Activated T-helper 17 cell treated with anti-CD3 and anti-CD28 coated beads, Interleukin-2, amount 50 U/mL, for 72 hours (primary cell): ENCODE data around the gene MX2. TPM values are rescaled to one million over a fixed set of nuclear protein-coding genes. Genes with fewer than 3 reads are reported as not detected.
"Not testable (repeated sequence)": the region's sequence is repeated elsewhere in the genome, so short reads cannot be mapped to it uniquely, and the experiment has no call there.

Experiments
- ATAC-seq: fragments of 150-1000 bp; cut with Tn5 transposase; replicated peaks from 2 replicates; pipeline ENCODE4 v1.10.0; 2021; ENCODE audit warnings: mild to moderate bottlenecking, moderate library complexity
- H3K27ac Mint-ChIP-seq: one replicate; pipeline ENCODE4 v1.8.0; 2022; ENCODE audit warnings: mixed read lengths
- H3K27me3 Mint-ChIP-seq: one replicate; pipeline ENCODE4 v1.8.0; 2022; ENCODE audit warnings: mixed read lengths
- H3K36me3 Mint-ChIP-seq: one replicate; pipeline ENCODE4 v1.8.0; 2022; ENCODE audit warnings: low read depth, mild to moderate bottlenecking, mixed read lengths
- H3K4me1 Mint-ChIP-seq: one replicate; pipeline ENCODE4 v1.8.0; 2022; ENCODE audit warnings: mixed read lengths
- H3K4me3 Mint-ChIP-seq: one replicate; pipeline ENCODE4 v1.8.0; 2022; ENCODE audit warnings: mild to moderate bottlenecking, mixed read lengths
- H3K9me3 Mint-ChIP-seq: one replicate; pipeline ENCODE4 v1.8.0; 2022; ENCODE audit warnings: mixed read lengths
- total RNA-seq, 2 donors: library from RNA; stranded (reverse); gene quantifications; one replicate each; pipeline ENCODE4 v1.2.3, GENCODE V29; 2022

The MX2 gene
- total RNA-seq, 2 donors from 2014 or later, result 13.0 to 59.1 TPM

DNA sequence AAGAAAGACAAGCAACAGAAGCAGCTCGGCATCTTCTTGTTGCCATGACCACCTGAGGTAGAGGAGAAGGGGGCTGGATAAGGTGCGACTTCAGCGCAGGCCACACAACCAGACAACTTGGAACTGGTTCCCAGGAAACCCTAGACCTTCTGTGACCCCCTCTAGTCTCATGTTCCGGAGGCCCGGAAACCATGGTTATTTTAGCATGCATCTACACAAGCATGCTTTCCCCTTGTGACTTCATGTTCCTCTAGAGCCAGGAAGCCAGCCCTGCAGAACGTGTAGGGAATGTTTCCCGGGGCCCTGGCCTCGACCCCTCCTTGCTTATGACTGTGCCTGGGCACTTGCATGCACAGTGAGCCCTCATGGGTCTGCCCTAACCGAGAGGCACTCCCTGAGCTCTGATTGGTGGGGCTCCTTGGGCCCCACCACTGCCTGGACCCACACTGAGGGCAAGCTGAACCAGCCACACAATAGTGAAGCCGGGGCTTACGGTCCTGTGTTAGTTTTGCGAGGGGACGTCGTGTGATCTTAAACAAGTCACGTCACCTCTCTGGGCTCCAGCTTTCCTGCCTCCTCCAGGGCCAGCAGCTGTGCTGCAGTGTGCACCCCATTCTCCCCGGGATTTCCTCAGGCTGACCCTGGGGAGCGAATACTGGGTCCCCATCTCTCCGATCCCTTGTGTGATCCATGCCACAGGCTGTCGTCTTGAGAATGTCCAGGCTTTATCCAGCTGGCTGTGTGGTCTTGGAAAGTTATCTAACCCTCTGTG, 12.0 kb upstream of the MX2 start:
- Mint-ChIP-seq H3K4me1 (no peaks in the 10 kb centered on the region), H3K27me3 (peaks cover 6% of the 10 kb centered on the region), H3K9me3 (no peaks in the 10 kb centered on the region), H3K36me3 (no peaks in the 10 kb centered on the region), H3K27ac (no peak overlapping the region), H3K4me3 (no peak overlapping the region)
- no peak for ATAC-seq

DNA sequence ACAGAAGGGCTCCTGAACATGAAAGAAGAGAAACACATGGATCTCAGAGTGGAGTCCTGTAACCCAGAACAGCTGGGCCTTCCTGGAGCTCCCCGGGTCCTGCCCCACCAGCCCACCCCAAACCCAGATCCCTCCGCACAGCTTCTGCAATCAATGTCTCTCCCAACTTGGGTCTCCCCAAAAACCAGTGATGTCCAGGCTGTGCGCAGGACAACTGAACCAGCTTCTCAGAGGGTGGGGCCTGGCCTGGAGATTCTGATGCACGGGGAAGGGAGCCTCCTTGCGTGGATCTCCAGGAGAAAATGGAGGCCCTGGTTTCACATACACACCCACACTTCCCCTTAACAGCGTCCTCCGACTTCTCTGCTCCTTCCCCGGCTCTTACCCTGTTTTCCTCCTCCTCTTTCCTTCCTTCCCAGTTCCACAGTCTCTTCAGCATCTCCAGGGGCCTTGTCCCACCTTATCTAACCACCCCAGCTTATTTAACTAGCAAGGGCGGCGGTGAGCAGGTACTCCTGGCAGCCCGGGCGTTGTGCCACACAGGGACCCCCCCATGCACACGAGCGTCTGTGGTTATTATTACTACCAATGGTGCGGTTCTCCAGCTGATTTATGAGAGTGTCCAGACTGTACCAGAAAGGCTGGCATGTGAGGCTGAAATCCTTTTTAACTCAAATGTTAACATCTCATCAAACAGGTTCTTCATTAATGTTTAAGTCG, 11.2 kb upstream of the MX2 start:
- ATAC-seq, result no peak
- Mint-ChIP-seq H3K27ac (no peak overlapping the region), H3K36me3 (no peaks in the 10 kb centered on the region), H3K27me3 (peaks cover 6% of the 10 kb centered on the region), H3K4me1 (no peaks in the 10 kb centered on the region), H3K9me3 (no peaks in the 10 kb centered on the region), H3K4me3 (no peak overlapping the region)

DNA sequence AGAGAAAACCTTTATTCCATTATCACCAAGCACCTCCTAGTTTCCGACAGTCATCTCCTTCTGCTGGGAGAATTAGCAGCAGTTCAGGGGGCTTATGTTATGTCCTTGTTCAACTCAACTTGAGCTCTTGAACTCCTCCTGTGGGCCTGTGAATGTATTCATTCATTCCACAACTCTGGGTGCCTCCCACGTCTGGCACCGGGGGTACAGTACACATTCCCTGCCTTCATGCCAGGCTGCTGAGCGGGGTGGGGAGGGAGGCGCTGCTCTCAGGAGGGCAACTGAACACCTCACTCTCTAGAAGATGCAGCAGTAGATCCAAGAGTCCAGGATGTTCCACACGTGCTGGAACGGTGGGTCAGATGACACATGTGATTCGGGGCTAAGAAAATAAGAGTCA, 4.3 kb upstream of the MX2 start:
- ATAC-seq, result no peak
- Mint-ChIP-seq H3K4me3 (no peak overlapping the region), H3K4me1 (peaks cover 10% of the 10 kb centered on the region), H3K36me3 (no peaks in the 10 kb centered on the region), H3K27ac (no peak overlapping the region), H3K27me3 (no peaks in the 10 kb centered on the region), H3K9me3 (no peaks in the 10 kb centered on the region)

DNA sequence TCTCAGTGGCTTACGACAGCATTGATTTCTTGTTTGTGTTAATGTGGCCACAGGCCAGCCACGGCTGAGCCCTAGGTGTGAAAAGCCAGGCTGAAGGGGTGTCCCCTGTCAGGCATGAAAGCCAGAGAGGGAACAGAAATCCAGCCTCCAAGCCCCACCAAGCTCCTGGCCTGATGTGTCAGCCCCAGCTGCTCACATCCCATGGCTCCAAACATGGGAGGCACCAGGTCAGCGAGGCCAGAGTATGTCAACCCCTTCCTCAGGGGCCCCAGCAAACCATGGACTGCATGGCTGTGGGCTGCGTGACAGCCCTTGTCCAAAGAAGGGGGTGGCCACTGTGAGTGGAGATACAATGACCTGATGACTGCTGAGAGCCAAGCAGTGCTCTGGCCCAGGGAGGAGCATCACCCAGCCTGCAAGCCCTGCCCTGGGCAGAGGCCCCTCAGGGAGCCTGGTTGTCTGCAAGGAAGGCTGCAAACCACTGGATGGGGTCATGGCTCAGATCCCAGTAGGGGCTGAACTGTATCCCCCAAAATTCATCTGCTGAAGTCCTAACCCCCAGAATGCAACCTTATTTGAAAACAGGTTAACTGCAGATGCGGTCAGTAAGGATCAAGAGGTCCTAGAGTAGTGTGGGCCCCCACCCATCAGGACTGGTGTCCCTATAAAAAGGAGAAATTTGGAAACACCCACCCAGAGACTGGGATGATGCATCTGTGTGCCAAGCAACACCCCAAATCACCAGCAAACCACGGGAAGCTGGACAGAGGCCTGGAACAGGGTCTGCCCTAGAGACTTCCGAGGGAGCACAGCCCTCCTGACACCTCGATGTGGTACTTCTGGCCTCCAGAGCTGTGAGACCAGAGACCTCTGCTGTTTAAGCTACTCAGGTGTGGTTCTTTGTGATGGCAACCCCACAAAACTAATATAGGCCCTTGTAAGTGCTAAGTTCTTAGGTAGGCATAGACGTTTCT, 3.3 kb upstream of the MX2 start:
- Mint-ChIP-seq H3K27me3 (no peaks in the 10 kb centered on the region), H3K9me3 (no peaks in the 10 kb centered on the region), H3K4me1 (peaks cover 17% of the 10 kb centered on the region), H3K27ac (no peak overlapping the region), H3K4me3 (no peak overlapping the region), H3K36me3 (no peaks in the 10 kb centered on the region)
- no peak for ATAC-seq

DNA sequence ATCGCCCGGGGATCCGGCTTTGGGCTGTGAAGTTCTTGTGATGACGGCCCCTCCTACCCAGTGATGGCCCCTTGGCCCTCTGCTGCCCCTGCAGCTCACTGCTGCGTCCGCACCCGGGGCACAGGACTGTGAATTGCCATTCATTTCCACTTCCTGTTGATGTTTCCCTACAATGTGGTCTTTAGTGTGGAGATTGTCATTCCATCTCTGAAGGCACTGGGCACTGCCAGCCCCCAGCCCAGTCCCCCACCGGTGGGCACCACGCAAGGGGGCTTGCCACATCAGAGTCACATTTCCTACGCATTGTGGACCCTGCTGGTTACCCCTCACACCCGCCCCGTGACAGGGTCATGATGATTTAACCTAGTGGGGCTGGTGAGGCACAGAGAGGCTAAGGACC, 2.5 kb upstream of the MX2 start:
- Mint-ChIP-seq H3K27me3 (no peaks in the 10 kb centered on the region), H3K4me3 (no peak overlapping the region), H3K36me3 (no peaks in the 10 kb centered on the region), H3K4me1 (peaks cover 21% of the 10 kb centered on the region), H3K9me3 (no peaks in the 10 kb centered on the region), H3K27ac (no peak overlapping the region)
- no peak for ATAC-seq

DNA sequence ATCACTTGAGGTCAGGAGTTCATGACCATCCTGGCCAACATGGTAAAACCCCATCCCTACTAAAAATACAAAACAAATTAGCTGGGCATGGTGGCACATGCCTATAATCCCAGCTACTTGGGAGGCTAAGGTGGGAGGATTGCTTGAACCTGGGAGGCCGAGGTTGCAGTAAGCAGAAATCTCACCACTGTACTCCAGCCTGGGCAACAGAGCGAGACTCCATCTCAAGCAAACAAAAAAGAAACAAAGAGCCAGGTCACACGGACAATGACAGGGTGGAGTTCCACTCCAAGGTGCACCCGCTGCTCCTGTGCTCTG, 2.1 kb upstream of the MX2 start:
- not testable (repeated sequence) for ATAC-seq, H3K9me3 Mint-ChIP-seq, H3K4me3 Mint-ChIP-seq, H3K27me3 Mint-ChIP-seq, H3K27ac Mint-ChIP-seq, H3K36me3 Mint-ChIP-seq
- H3K4me1 Mint-ChIP-seq, result peaks cover 21% of the 10 kb centered on the region

DNA sequence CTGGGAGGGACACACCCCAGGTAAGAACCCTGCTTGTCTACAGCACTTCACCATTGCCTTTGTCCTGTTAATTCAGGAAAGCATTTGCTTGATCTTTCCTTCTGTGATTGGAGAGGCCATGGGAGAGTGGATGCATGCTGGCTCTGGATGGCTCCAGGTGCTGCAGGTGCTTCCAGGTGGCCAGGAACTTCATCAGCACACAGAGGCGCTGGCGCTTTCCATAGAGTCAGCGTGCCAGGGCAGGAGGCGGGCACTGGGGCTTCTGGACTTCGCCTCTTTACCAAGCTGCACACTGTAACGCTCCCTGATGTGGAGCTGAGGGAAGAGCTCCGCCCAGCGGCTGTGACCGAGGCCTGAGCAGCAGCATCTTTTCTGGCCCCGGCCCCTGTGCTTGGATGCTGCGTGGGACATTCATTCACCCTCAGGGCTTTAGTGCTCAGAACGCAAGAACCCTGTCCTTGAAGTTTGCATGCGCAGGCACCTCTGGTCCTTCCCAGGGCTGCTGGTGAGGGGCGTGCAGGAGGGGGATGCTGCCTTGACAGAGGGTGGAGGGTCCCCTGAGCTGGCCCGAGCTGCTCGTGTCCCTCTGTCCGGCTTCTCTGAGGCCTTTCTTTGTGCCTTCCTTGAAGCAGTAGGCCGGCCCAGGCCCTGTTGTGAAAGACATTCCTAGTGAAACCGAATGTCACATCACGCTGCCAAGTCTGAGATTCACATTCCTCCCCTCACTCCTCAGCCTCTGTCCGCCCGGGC, 1.6 kb upstream of the MX2 start:
- Mint-ChIP-seq H3K4me3 (no peak overlapping the region), H3K36me3 (no peaks in the 10 kb centered on the region), H3K4me1 (peaks cover 21% of the 10 kb centered on the region), H3K9me3 (no peaks in the 10 kb centered on the region), H3K27ac (peak overlapping the region; percentile 65), H3K27me3 (no peaks in the 10 kb centered on the region)
- ATAC-seq, result no peak

DNA sequence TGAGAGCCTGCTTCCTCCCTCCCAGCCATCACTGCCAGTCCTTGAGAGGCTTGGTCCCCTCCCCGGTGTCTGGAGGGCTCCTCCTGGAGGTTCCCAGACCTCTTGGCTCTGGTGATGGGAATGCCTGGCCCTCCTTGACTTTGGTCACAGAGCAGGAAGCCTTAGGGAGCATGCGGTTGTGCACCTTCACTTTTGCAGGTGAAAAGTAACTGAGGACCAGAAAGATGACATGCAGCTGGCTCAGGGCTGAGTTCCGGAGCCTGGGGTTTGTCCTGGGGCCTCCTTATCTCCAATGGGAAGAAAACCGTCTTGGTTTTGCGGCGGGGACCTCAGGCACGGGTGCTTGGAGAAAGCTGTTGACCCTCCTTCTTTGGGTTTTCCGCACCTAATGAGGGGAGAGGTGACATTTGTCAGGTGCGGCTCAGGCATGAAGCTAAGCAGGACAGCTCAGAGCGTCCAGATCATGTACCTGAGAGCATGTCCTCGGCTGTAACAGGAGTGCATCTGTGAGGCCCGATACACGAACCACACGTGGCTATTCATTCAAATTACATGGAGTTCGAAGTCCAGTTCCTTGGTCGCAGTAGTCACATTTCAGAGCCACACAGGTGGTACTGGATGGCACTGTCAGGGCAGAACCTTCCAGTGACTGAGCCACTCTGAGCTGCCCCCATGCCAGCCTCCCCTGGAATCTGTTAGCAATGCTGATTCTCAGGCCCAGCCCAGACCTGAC, 608 bp upstream of the MX2 start:
- Mint-ChIP-seq H3K4me1 (peaks cover 21% of the 10 kb centered on the region), H3K4me3 (peak overlapping the region; percentile 86), H3K27ac (peak overlapping the region; percentile 97), H3K9me3 (no peaks in the 10 kb centered on the region), H3K36me3 (no peaks in the 10 kb centered on the region), H3K27me3 (no peaks in the 10 kb centered on the region)
- ATAC-seq, result no peak

DNA sequence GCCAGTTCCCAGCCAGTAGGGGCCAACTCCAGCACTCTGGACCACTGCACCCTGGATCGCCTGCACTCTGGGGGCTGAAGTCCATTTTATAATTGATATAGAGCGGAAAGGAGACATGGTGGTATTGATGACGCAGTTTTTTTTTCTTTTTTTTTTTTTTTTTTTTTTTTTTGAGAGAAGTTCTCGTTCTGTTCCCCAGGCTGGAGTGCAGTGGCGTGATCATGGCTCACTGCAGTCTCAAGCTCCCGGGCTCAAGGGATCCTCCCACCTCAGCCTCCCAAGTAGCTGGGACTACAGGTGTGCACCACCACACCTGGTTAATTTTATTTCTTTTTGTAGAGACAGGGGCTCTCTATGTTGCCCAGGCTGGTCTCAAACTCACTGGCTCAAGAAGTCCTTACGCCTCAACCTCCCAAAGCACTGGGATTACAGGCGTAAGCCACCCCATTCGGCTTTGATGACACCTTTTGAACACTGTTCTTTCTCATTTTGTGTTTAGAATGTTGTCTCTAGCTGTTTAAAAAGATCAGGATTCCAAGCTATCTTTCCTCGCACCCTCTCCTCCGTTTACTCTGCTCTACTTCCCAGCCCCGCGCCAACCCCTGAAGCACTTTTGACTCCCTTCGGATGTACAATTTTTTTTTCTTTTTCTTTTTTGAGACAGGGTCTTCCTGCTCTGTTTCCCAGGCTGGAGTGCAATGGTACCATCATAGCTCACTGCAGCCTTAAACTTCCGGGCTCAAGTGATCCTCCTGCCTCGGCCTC, 960 bp downstream of the MX2 start:
- peak; percentile 3 for ATAC-seq
- no peaks in the 10 kb centered on the region for H3K27me3 Mint-ChIP-seq
- peak overlapping the region; percentile 97 for H3K27ac Mint-ChIP-seq
- H3K4me1 Mint-ChIP-seq, result peaks cover 25% of the 10 kb centered on the region
- peak overlapping the region; percentile 86 for H3K4me3 Mint-ChIP-seq
- H3K9me3 Mint-ChIP-seq, result no peaks in the 10 kb centered on the region
- no peaks in the 10 kb centered on the region for H3K36me3 Mint-ChIP-seq

DNA sequence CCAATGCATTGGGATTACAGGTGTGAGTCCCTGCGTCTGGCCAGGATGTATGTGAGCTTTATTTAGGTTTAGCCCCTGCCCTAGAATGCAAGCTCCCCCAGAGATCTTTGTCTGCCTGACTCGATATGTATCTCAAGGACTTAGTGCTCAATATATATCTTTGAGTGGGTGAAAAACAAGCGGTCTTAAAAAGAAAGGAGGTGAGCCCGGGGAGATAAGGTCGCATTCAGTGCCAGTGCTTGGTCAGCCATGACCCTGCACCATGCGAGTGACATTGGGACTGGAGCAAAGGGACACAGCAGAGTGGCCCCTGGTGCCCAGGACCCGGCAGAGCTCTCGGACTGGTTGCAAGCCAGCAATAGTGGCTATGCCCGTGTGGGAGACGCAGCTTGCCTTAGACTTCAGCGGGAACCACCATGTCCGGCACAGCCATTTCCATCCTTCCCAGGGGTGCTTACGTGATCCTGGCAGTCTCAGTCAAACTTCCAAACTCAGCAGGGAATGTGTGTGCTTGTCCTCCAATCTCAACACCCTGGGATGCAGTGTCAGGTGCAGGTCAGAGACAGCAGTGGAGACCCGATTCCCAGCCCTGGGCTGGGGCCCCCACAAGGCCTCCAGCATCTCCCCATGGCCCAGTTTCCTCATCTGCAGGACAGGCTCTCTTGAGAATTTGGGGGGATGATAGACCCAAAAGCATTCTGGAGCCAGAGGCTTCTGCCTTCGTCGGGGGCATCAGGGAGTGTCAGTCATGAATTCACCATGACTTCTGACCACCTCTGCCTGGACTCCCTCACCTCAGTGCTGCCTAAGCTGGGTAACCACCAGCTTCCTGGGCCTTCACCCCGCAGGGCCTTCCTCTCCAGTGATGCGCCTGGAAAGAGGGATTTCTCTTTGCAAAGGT, 1.8 kb downstream of the MX2 start:
- H3K4me3 Mint-ChIP-seq, result peak overlapping the region; percentile 86
- H3K27me3 Mint-ChIP-seq, result no peaks in the 10 kb centered on the region
- peak overlapping the region; percentile 97 for H3K27ac Mint-ChIP-seq
- no peak for ATAC-seq
- peaks cover 28% of the 10 kb centered on the region for H3K4me1 Mint-ChIP-seq
- no peaks in the 10 kb centered on the region for H3K36me3 Mint-ChIP-seq
- H3K9me3 Mint-ChIP-seq, result no peaks in the 10 kb centered on the region

DNA sequence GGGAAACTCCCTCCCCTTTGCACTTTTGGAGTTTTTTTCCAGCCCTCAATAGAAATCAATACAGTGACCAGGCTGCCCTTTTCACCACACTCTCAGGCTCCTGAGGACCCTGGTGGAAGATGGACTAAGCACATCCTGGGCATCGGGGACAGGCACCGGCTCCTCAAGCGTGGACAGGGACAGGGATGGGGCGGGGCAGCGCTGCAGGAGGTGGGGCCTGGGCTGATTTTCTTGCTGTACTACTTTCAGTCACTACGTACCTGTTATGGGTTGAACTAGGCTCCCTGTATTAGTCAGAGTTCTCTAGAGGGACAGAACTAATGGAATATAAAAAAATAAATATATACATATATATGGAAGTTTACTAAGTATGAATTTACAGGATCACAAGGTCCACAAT, 2.5 kb downstream of the MX2 start:
- Mint-ChIP-seq H3K27me3 (no peaks in the 10 kb centered on the region), H3K36me3 (no peaks in the 10 kb centered on the region), H3K4me1 (peaks cover 28% of the 10 kb centered on the region), H3K27ac (no peak overlapping the region), H3K9me3 (no peaks in the 10 kb centered on the region), H3K4me3 (peak overlapping the region; percentile 86)
- no peak for ATAC-seq

DNA sequence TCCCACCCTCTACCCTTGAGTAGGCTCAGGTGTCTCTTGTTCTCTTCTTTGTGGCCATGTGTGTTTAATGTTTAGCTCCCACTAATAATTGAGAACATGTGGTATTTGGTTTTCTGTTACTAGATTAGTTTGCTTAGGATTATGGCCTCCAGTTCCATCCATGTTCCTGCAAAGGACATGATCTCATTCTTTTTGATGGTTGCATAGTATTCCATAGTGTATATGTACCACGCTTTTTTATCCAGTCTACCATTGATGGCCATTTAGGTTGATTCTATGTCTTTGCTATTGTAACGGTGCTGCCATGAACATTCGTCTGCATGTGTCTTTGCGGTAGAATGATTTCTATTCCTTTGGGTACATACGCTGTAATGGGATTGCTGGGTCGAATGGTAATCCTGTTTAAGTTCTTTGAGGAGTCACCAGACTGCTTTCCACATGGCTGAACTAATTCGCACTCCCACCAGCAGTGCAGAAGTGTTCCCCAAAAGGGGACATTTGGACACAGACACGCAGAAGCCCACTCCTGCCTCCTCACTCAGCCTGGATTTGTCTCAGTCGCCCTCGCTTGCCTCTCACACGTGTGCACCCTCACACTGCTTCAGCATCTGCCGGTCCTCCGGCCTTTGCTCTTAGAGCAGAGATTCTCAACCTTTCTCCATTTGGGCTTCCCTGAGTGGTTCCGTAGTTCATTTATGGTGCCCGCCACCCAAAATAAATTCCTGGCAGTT, 3.7 kb downstream of the MX2 start:
- no peak overlapping the region for H3K27ac Mint-ChIP-seq
- H3K27me3 Mint-ChIP-seq, result no peaks in the 10 kb centered on the region
- no peak overlapping the region for H3K4me3 Mint-ChIP-seq
- no peaks in the 10 kb centered on the region for H3K9me3 Mint-ChIP-seq
- no peak for ATAC-seq
- no peaks in the 10 kb centered on the region for H3K36me3 Mint-ChIP-seq
- peaks cover 30% of the 10 kb centered on the region for H3K4me1 Mint-ChIP-seq
